Esophagus muscularis mucosa (tissue), 3 donors: ENCODE data around the gene ADK.

Experiments used
- POLR2A ChIP-seq: fragments of 450-650 bp; IDR thresholded peaks from one replicate; pipeline ENCODE4 v1.6.1; 2017; ENCODE audit warnings: antibody characterized with exemption, moderate library complexity, mild to moderate bottlenecking, low read depth
- TF ChIP-seq, protein P1 (sequence below), 3 experiments: fragments of 200-600 bp in 2 of 3; fragments of 450-650 bp in 1 of 3; sonication (generic) in 2 of 3; IDR thresholded peaks; one replicate each; pipeline ENCODE4 v1.5.1; 2017 to 2019; ENCODE audit warnings: antibody characterized with exemption in 3 of 3, mild to moderate bottlenecking in 2 of 3, moderate library complexity in 1 of 3

DNA sequence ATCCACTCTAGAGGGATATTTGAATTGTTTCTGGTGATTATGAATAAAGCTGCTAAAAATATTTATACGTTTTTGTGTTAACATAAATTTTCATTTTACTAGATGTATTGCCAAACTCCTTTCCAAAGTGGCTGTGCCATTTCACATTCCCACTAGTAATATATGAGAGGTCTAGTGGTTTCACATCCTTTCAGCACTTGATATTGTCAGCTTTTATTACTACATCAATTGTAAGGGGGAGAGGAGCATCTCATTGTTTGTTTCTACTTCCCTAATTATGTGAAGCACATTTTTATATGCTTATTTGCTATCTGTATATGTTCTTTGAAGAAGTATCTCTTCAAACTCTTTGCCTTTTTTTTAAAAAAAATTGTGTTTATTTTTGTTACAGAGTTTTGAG, 184.5 kb downstream of the ADK start:
- no peak for TF ChIP-seq POLR2A
- TF ChIP-seq, protein P1, sequence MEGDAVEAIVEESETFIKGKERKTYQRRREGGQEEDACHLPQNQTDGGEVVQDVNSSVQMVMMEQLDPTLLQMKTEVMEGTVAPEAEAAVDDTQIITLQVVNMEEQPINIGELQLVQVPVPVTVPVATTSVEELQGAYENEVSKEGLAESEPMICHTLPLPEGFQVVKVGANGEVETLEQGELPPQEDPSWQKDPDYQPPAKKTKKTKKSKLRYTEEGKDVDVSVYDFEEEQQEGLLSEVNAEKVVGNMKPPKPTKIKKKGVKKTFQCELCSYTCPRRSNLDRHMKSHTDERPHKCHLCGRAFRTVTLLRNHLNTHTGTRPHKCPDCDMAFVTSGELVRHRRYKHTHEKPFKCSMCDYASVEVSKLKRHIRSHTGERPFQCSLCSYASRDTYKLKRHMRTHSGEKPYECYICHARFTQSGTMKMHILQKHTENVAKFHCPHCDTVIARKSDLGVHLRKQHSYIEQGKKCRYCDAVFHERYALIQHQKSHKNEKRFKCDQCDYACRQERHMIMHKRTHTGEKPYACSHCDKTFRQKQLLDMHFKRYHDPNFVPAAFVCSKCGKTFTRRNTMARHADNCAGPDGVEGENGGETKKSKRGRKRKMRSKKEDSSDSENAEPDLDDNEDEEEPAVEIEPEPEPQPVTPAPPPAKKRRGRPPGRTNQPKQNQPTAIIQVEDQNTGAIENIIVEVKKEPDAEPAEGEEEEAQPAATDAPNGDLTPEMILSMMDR (IDR thresholded peaks at IDR 0.05), result no peak
